Uterus (tissue), 2 donors: ENCODE measurements around the gene ZAP70.

Source experiments
- CTCF ChIP-seq, 4 experiments: fragments of 200-600 bp in 2 of 4; fragments of 450-650 bp in 2 of 4; sonication (generic) in 2 of 4; IDR thresholded peaks; one replicate each; pipeline ENCODE4 v1.5.1; 2016 to 2019; ENCODE audit warnings: antibody characterized with exemption in 4 of 4, mild to moderate bottlenecking in 2 of 4, moderate library complexity in 1 of 4
- POLR2A ChIP-seq, 2 donors: fragments of 450-650 bp; IDR thresholded peaks; one replicate each; pipeline ENCODE4 v1.6.1; 2016; ENCODE audit warnings: antibody characterized with exemption in 2 of 2, mild to moderate bottlenecking in 1 of 2, moderate library complexity in 1 of 2

GRCh38 chr2:97769308-97769707 is 55.9 kb downstream of the ZAP70 start:
- TF ChIP-seq CTCF (IDR thresholded peaks at IDR 0.05): no peak
- TF ChIP-seq POLR2A (IDR thresholded peaks at IDR 0.05): no peak
